ENCODE data around the gene KDSR. TPM values are rescaled to one million over a fixed set of nuclear protein-coding genes. Genes with fewer than 3 reads are reported as not detected.

KDSR gene
- total RNA-seq (ENCODE audit: unreplicated experiment): 31.1 TPM
- long read RNA-seq, full-length matches to known transcripts: 19 of 21 reads
- long read RNA-seq, partial matches to known transcripts: 0 of 21 reads
- long read RNA-seq, other reads (novel, unspliced or antisense): 2 of 21 reads

- Mint-ChIP-seq H3K27ac (ENCODE audit: unreplicated experiment) (peak within 1 kb of the TSS; percentile 72), H3K4me3 (ENCODE audit: unreplicated experiment) (peak within 1 kb of the TSS; percentile 97), H3K9me3 (ENCODE audit: unreplicated experiment) (peaks cover 7% of the 10 kb centered on the region), H3K36me3 (ENCODE audit: unreplicated experiment) (no peaks in the 10 kb centered on the region), H3K27me3 (ENCODE audit: unreplicated experiment) (peaks cover 4% of the 10 kb centered on the region), H3K4me1 (ENCODE audit: low read depth, unreplicated experiment) (peaks cover 5% of the 10 kb centered on the region)
- peak; percentile 96 for DNase-seq
- TF ChIP-seq CTCF (IDR thresholded peaks at IDR 0.05; ENCODE audit: partially characterized antibody, unreplicated experiment): no peak
Observed at GRCh38 chr18:63367053-63367953, at the start of gene KDSR. TSS of gene KDSR (minus strand) at chr18:63367206. CDS start at chr18:63367118, 88 bp downstream.

- Mint-ChIP-seq H3K4me1 (ENCODE audit: low read depth, unreplicated experiment) (no peaks in the 10 kb centered on the region), H3K4me3 (ENCODE audit: unreplicated experiment) (no peak overlapping the region), H3K27ac (ENCODE audit: unreplicated experiment) (no peak overlapping the region)
Observed at GRCh38 chr18:63412953-63413352, 45.9 kb upstream of the KDSR start.

GRCh38 chr18:63410792-63411191 lies 43.8 kb upstream of the KDSR start:
- no peak overlapping the region for H3K27ac Mint-ChIP-seq (ENCODE audit: unreplicated experiment)
- DNase-seq: no peak
- H3K36me3 Mint-ChIP-seq (ENCODE audit: unreplicated experiment): peaks cover 4% of the 10 kb centered on the region
- H3K4me1 Mint-ChIP-seq (ENCODE audit: low read depth, unreplicated experiment): no peaks in the 10 kb centered on the region
- H3K27me3 Mint-ChIP-seq (ENCODE audit: unreplicated experiment): no peaks in the 10 kb centered on the region
- no peak overlapping the region for H3K4me3 Mint-ChIP-seq (ENCODE audit: unreplicated experiment)
- no peak for TF ChIP-seq CTCF (IDR thresholded peaks at IDR 0.05; ENCODE audit: partially characterized antibody, unreplicated experiment)
- H3K9me3 Mint-ChIP-seq (ENCODE audit: unreplicated experiment): no peaks in the 10 kb centered on the region

More at GRCh38 chr18:63412953-63413352, 45.9 kb upstream of the KDSR start:
- Mint-ChIP-seq H3K36me3 (ENCODE audit: unreplicated experiment) (peaks cover 4% of the 10 kb centered on the region), H3K9me3 (ENCODE audit: unreplicated experiment) (no peaks in the 10 kb centered on the region), H3K27me3 (ENCODE audit: unreplicated experiment) (no peaks in the 10 kb centered on the region)
- DNase-seq: no peak
- no peak for TF ChIP-seq CTCF (IDR thresholded peaks at IDR 0.05; ENCODE audit: partially characterized antibody, unreplicated experiment)

- Mint-ChIP-seq H3K27ac (ENCODE audit: unreplicated experiment) (no peak overlapping the region), H3K36me3 (ENCODE audit: unreplicated experiment) (peaks cover 4% of the 10 kb centered on the region), H3K4me3 (ENCODE audit: unreplicated experiment) (no peak overlapping the region), H3K4me1 (ENCODE audit: low read depth, unreplicated experiment) (no peaks in the 10 kb centered on the region), H3K9me3 (ENCODE audit: unreplicated experiment) (no peaks in the 10 kb centered on the region), H3K27me3 (ENCODE audit: unreplicated experiment) (no peaks in the 10 kb centered on the region)
- no peak for DNase-seq
- no peak for TF ChIP-seq CTCF (IDR thresholded peaks at IDR 0.05; ENCODE audit: partially characterized antibody, unreplicated experiment)
Observed at GRCh38 chr18:63409301-63409700, 42.3 kb upstream of the KDSR start.

GRCh38 chr18:63407734-63408133 lies 40.7 kb upstream of the KDSR start:
- no peak for TF ChIP-seq CTCF (IDR thresholded peaks at IDR 0.05; ENCODE audit: partially characterized antibody, unreplicated experiment)
- no peaks in the 10 kb centered on the region for H3K4me1 Mint-ChIP-seq (ENCODE audit: low read depth, unreplicated experiment)
- peaks cover 4% of the 10 kb centered on the region for H3K36me3 Mint-ChIP-seq (ENCODE audit: unreplicated experiment)
- H3K27me3 Mint-ChIP-seq (ENCODE audit: unreplicated experiment): no peaks in the 10 kb centered on the region
- no peaks in the 10 kb centered on the region for H3K9me3 Mint-ChIP-seq (ENCODE audit: unreplicated experiment)
- no peak overlapping the region for H3K4me3 Mint-ChIP-seq (ENCODE audit: unreplicated experiment)
- no peak for DNase-seq
- H3K27ac Mint-ChIP-seq (ENCODE audit: unreplicated experiment): no peak overlapping the region
